Stomach (tissue), 4 donors: ENCODE results near the gene NRN1L.

Source experiments
- CTCF ChIP-seq, 7 experiments: fragments of 450-650 bp in 4 of 7; fragments of 200-600 bp in 3 of 7; sonication (generic) in 3 of 7; IDR thresholded peaks; one replicate each; pipeline ENCODE4 v1.5.1; 2016 to 2019; ENCODE audit warnings: antibody characterized with exemption in 7 of 7, control low read depth in 2 of 7, mild to moderate bottlenecking in 1 of 7
- EP300 ChIP-seq: sonication (generic); formaldehyde crosslinking; IDR thresholded peaks from one replicate; pipeline ENCODE4 v1.6.1; 2017; ENCODE audit warnings: antibody characterized with exemption
- POLR2A ChIP-seq, 4 donors: fragments of 450-650 bp; IDR thresholded peaks; one replicate each; pipeline ENCODE4 v1.6.1; 2016; ENCODE audit warnings: antibody characterized with exemption in 4 of 4, control low read depth in 2 of 4, mild to moderate bottlenecking in 1 of 4, moderate library complexity in 1 of 4

- TF ChIP-seq POLR2A (IDR thresholded peaks at IDR 0.05) (no peak), CTCF (IDR thresholded peaks at IDR 0.05) (no peak), EP300 (no peak)
These were observed 21.8 kb upstream of the NRN1L start for GRCh38 chr16:67862623-67863583.
